CD8-positive, alpha-beta memory T cell (primary cell): ENCODE data around the gene ADAMTS1. TPM values are rescaled to one million over a fixed set of nuclear protein-coding genes. Genes with fewer than 3 reads are reported as not detected.
"Not testable (repeated sequence)": the region's sequence is repeated elsewhere in the genome, so short reads cannot be mapped to it uniquely, and the experiment has no call there.

Source experiments
- CTCF ChIA-PET: fragments of 350-600 bp; sonication (Branson Sonifier 250); formaldehyde crosslinking; loops from one replicate; lab custom pipeline; 2021; ENCODE audit warnings: antibody characterized with exemption; lab: Charles Lee
- POLR2A ChIA-PET: fragments of 350-600 bp; sonication (Branson Sonifier 250); formaldehyde crosslinking; loops from one replicate; lab custom pipeline; 2021; ENCODE audit warnings: antibody characterized with exemption; lab: Charles Lee
- DNase-seq, 5 donors: peaks; one replicate each; pipeline versions ENCODE4 v3.0.0 to v3.0.0-alpha.2; 2020 to 2022; ENCODE audit warnings: mixed read lengths in 1 of 5
- H3K27ac ChIP-seq: one replicate; pipeline ENCODE4 v1.7.0; 2013; ENCODE audit warnings: low read depth, mild to moderate bottlenecking, low read length, moderate library complexity
- H3K27me3 ChIP-seq: 2 replicates; pipeline ENCODE4 v1.7.0; 2013; ENCODE audit warnings: low read length, mild to moderate bottlenecking; ENCODE audit not compliant: insufficient read depth, poor library complexity, severe bottlenecking
- H3K36me3 ChIP-seq: 2 replicates; pipeline ENCODE4 v1.7.0; 2013; ENCODE audit warnings: mild to moderate bottlenecking, low read length, moderate library complexity; ENCODE audit not compliant: insufficient read depth
- H3K4me1 ChIP-seq: 2 replicates; pipeline ENCODE4 v1.7.0; 2013; ENCODE audit warnings: mild to moderate bottlenecking, low read length, moderate library complexity; ENCODE audit not compliant: insufficient read depth
- H3K4me3 ChIP-seq: 2 replicates; pipeline ENCODE4 v1.7.0; 2013; ENCODE audit warnings: mild to moderate bottlenecking, low read length
- H3K9me3 ChIP-seq: 2 replicates; pipeline ENCODE4 v1.7.0; 2013; ENCODE audit warnings: mild to moderate bottlenecking, low read length
- H3K27ac Mint-ChIP-seq, 8 donors: one replicate each; pipeline ENCODE4 v1.8.0; 2020 to 2021; ENCODE audit warnings: mixed read lengths in 8 of 8, mild to moderate bottlenecking in 6 of 8, inconsistent platforms in 3 of 8, moderate library complexity in 3 of 8
- H3K27me3 Mint-ChIP-seq, 2 donors: one replicate each; pipeline ENCODE4 v1.8.0; 2020 to 2021; ENCODE audit warnings: mixed read lengths in 2 of 2, mild to moderate bottlenecking in 1 of 2, moderate library complexity in 1 of 2
- H3K36me3 Mint-ChIP-seq, 3 donors: one replicate each; pipeline ENCODE4 v1.8.0; 2020 to 2021; ENCODE audit warnings: mixed read lengths in 3 of 3, inconsistent platforms in 1 of 3, mild to moderate bottlenecking in 1 of 3
- H3K4me1 Mint-ChIP-seq, 3 donors: one replicate each; pipeline ENCODE4 v1.8.0; 2020 to 2021; ENCODE audit warnings: mixed read lengths in 3 of 3, inconsistent platforms in 1 of 3, mild to moderate bottlenecking in 1 of 3
- H3K4me3 Mint-ChIP-seq, 7 donors: one replicate each; pipeline ENCODE4 v1.8.0; 2020 to 2021; ENCODE audit warnings: mixed read lengths in 7 of 7, mild to moderate bottlenecking in 6 of 7, moderate library complexity in 4 of 7, inconsistent platforms in 2 of 7
- H3K9me3 Mint-ChIP-seq, 5 donors: one replicate each; pipeline ENCODE4 v1.8.0; 2020 to 2022; ENCODE audit warnings: mixed read lengths in 5 of 5, mild to moderate bottlenecking in 3 of 5, moderate library complexity in 2 of 5, inconsistent platforms in 1 of 5
- polyA plus RNA-seq: library from polyadenylated mRNA; unstranded; fragments of 300-500 nt; fragmentation: Illumina TruSeq; gene quantifications from one replicate; pipeline ENCODE4 v1.2.3, GENCODE V29; 2021
- total RNA-seq, 2 experiments: library from RNA; stranded (reverse); gene quantifications; one replicate each; pipeline ENCODE4 v1.2.3, GENCODE V29; 2021

ADAMTS1 gene
- total and polyA plus RNA-seq, 3 experiments from 2014 or later, result 0.87 TPM; not detected in 2

DNA sequence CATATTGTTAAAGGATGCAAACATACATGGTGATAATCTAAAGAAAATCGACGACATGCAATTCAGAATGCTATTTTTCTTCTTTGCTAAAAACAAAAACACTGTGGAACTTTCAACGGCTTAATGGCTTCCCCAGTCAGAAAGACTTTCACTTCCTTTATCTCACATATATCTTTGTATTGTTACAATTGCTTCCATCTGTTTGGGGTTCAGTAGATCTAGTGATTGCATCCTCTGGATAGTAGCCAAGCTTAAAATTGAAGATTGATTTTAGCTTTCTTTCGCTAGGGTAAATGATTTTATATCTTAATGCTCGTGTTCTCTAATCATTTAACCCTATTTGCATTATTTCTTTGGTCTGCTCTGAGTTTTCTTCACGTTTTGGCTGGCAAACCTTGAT is 31.8 kb upstream of the ADAMTS1 start:
- no peaks in the 10 kb centered on the region for H3K4me1 ChIP-seq
- no peaks in the 10 kb centered on the region for H3K36me3 ChIP-seq
- no peaks in the 10 kb centered on the region for H3K27me3 Mint-ChIP-seq
- DNase-seq, result no peak
- ChIA-PET POLR2A (no interaction called here), CTCF (no interaction called here)
- no peaks in the 10 kb centered on the region for H3K9me3 ChIP-seq
- no peak overlapping the region for H3K27ac Mint-ChIP-seq
- no peaks in the 10 kb centered on the region for H3K27me3 ChIP-seq
- no peak overlapping the region for H3K4me3 ChIP-seq
- peaks cover 0 to 5% (median 3%) of the 10 kb centered on the region in 5 donors for H3K9me3 Mint-ChIP-seq
- no peaks in the 10 kb centered on the region for H3K36me3 Mint-ChIP-seq
- no peak overlapping the region for H3K4me3 Mint-ChIP-seq
- H3K27ac ChIP-seq, result no peak overlapping the region
- no peaks in the 10 kb centered on the region for H3K4me1 Mint-ChIP-seq

DNA sequence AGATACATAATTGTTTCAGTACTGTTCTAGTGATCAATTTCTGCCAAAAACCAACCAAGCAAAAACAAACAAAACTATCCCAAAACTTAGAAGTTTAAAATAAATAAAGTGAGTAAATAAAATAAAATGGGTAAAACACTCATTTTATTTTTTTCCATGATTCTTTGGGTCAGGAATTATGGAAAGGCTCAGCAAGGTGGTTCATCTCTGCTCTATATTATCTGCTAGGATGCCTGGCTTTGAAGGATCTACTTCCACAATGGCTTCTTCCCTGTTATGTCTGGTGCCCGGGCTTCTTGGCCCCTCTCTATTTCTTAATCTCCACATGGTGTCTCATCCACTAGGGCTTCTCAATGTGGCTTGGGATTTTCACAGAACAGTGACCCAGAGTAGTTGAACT is 29.1 kb upstream of the ADAMTS1 start:
- H3K4me1 Mint-ChIP-seq, result peaks cover 0 to 5% (median 0%) of the 10 kb centered on the region in 3 donors
- no peaks in the 10 kb centered on the region for H3K27me3 Mint-ChIP-seq
- H3K36me3 ChIP-seq, result no peaks in the 10 kb centered on the region
- no peaks in the 10 kb centered on the region for H3K9me3 ChIP-seq
- H3K4me1 ChIP-seq, result no peaks in the 10 kb centered on the region
- H3K27ac Mint-ChIP-seq, result no peak overlapping the region
- H3K4me3 ChIP-seq, result no peak overlapping the region
- no peak overlapping the region for H3K4me3 Mint-ChIP-seq
- CTCF ChIA-PET, result no interaction called here
- POLR2A ChIA-PET, result no interaction called here
- H3K36me3 Mint-ChIP-seq, result no peaks in the 10 kb centered on the region
- peaks cover 0 to 5% (median 0%) of the 10 kb centered on the region in 5 donors for H3K9me3 Mint-ChIP-seq
- H3K27me3 ChIP-seq, result no peaks in the 10 kb centered on the region
- H3K27ac ChIP-seq, result no peak overlapping the region
- DNase-seq, result no peak

DNA sequence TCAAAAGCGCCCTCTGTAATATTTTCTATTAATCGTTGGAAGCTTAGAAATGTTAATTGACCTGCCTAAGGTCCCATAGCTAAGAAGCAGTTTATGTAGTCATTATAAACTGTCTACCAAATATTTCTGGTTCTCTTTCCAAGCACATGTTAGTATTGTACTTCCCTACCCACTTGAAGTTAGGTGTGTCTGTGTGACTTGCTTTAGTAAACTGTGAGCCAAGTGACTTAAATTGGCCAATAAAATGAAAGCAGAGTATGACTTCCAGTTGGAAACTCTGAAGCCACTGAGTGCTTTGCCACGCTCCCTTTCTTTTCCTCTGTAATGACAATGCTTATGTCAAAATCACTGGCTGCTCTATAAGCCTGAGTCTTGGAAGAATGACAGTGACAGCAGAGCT is 20.6 kb upstream of the ADAMTS1 start:
- POLR2A ChIA-PET, result no interaction called here
- H3K27ac Mint-ChIP-seq, result no peak overlapping the region
- H3K4me3 Mint-ChIP-seq, result no peak overlapping the region
- Histone ChIP-seq H3K27ac (no peak overlapping the region), H3K4me1 (no peaks in the 10 kb centered on the region), H3K36me3 (no peaks in the 10 kb centered on the region), H3K4me3 (no peak overlapping the region), H3K27me3 (no peaks in the 10 kb centered on the region), H3K9me3 (no peaks in the 10 kb centered on the region)
- H3K36me3 Mint-ChIP-seq, result no peaks in the 10 kb centered on the region
- H3K27me3 Mint-ChIP-seq, result no peaks in the 10 kb centered on the region
- no peaks in the 10 kb centered on the region for H3K9me3 Mint-ChIP-seq
- DNase-seq, result no peak
- CTCF ChIA-PET, result interaction anchor here (1.5 kb wide), 1 partner anchor 71 kb away, joined by 3 read pairs; no protein-coding TSS in a partner anchor
- peaks cover 0 to 5% (median 0%) of the 10 kb centered on the region in 3 donors for H3K4me1 Mint-ChIP-seq

DNA sequence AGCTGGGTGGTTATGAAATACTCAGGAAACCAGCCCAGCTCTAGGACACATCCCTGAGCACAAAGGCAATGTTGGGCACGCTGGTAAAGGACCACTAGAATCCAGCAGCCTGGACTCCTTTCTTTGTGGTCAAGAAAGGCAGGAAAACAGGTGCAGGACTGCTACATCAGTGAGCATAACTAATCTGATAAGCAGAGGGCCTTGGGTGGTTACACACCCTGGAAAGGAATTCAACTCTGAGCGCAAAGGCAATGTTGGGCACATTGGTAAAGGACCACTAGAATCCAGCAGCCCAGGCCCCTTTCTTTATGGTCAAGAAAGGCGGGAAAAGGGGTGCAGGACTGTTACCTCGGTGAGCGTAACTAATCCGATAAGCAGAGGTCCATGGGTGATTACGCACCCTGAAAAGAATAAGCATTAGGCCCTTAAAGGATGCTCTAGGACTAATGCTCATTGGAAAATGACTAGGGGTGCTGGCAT is 11.7 kb upstream of the ADAMTS1 start:
- H3K27ac Mint-ChIP-seq, DNase-seq, H3K4me3 ChIP-seq, H3K4me3 Mint-ChIP-seq, H3K27me3 Mint-ChIP-seq, H3K27ac ChIP-seq, H3K4me1 Mint-ChIP-seq, H3K27me3 ChIP-seq, H3K4me1 ChIP-seq, H3K9me3 Mint-ChIP-seq, CTCF ChIA-PET, H3K36me3 Mint-ChIP-seq, H3K9me3 ChIP-seq, H3K36me3 ChIP-seq, POLR2A ChIA-PET: not testable (repeated sequence)

DNA sequence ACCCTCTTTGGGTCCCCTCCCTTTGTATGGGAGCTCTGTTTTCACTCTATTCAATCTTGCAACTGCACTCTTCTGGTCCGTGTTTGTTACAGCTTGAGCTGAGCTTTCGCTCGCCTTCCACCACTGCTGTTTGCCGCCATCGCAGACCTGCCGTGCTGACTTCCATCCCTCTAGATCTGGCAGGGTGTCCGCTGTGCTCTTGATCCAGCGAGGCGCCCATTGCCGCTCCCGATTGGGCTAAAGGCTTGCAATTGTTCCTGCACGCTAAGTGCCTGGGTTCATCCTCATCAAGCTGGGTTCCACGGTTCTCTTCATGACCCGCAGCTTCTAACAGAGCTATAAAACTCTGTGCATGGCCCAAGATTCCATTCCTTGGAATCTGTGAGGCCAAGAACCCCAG is 9.5 kb upstream of the ADAMTS1 start:
- H3K27me3 ChIP-seq, H3K9me3 ChIP-seq, H3K4me1 ChIP-seq, POLR2A ChIA-PET, H3K27ac ChIP-seq, H3K9me3 Mint-ChIP-seq, H3K4me3 Mint-ChIP-seq, H3K27ac Mint-ChIP-seq, DNase-seq, H3K4me1 Mint-ChIP-seq, CTCF ChIA-PET, H3K4me3 ChIP-seq, H3K36me3 ChIP-seq, H3K36me3 Mint-ChIP-seq: not testable (repeated sequence)
- H3K27me3 Mint-ChIP-seq, result peaks cover 6 to 12% of the 10 kb centered on the region in 2 donors

DNA sequence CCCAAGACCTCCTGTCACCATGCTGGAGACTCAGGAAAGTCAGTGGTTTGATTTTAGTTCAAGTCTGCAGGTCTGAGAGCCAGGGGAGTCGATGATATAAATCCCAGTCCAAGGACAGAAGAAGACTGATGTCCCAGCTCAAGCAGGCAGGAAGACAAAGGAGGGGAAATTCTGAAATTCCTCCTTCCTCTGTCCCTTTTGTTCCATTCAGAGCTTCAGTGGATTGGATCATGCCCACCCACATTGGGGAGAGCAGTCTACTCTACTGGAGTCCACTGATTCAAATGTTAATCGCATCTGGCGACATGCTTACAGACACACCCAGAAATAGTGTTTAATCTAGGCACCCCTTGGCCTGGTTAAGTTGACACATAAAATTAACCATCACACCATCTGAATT is 7.2 kb upstream of the ADAMTS1 start:
- ChIA-PET POLR2A (no interaction called here), CTCF (no interaction called here)
- no peaks in the 10 kb centered on the region for H3K36me3 Mint-ChIP-seq
- H3K4me3 ChIP-seq, result no peak overlapping the region
- H3K9me3 Mint-ChIP-seq, result no peaks in the 10 kb centered on the region
- no peak overlapping the region for H3K27ac Mint-ChIP-seq
- H3K9me3 ChIP-seq, result no peaks in the 10 kb centered on the region
- H3K4me1 Mint-ChIP-seq, result peaks cover under 1 to 2% (median 1%) of the 10 kb centered on the region in 3 donors
- no peak overlapping the region for H3K4me3 Mint-ChIP-seq
- H3K27ac ChIP-seq, result no peak overlapping the region
- DNase-seq, result no peak
- peaks cover 6 to 31% of the 10 kb centered on the region in 2 donors for H3K27me3 Mint-ChIP-seq
- no peaks in the 10 kb centered on the region for H3K36me3 ChIP-seq
- no peaks in the 10 kb centered on the region for H3K27me3 ChIP-seq
- H3K4me1 ChIP-seq, result no peaks in the 10 kb centered on the region

DNA sequence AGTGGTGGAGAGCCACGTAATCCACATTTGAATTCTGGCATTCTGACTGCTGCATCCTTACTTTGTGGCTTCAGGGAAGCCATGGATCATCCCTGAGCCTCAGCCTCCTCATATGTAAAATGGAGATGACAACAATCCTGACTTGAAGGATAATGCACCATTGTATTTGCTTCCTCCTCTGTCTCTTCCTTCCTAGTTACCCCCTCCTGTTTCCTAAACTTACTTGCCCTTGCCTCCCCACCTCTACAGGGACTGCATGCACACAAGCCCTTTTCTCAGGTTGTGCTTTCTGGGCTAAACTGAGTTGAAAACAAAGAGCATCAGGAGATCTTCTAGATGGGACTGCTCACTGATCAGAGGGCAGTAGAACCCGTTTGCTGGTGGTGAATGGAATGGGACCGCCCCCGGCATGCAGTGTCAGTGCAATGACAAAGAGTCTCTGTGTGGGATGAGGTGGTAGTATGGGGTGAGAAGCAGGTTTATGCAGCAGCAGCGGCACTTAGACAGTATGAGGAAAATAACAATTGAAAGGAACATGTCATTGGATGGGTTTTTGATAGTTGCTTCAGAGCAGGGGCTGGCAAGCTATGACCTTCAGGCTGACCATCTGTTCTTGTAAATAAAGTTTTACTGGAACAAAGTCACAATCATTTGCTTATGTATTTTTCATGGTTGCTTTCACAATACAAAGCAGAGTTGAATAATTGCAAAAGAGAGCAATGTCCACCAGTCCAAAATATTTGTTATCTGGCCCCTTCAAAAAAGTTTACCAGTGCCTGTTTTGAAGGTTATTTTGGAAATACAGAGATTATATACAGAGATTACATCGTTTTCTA is 6.1 kb upstream of the ADAMTS1 start:
- CTCF ChIA-PET, result no interaction called here
- peaks cover 6% of the 10 kb centered on the region for H3K4me1 ChIP-seq
- DNase-seq, result no peak
- no peak overlapping the region for H3K4me3 ChIP-seq
- Mint-ChIP-seq H3K36me3 (no peaks in the 10 kb centered on the region), H3K27ac (no peak overlapping the region), H3K9me3 (no peaks in the 10 kb centered on the region), H3K4me3 (no peak overlapping the region), H3K27me3 (peaks cover 15 to 41% of the 10 kb centered on the region in 2 donors), H3K4me1 (peaks cover 11 to 13% (median 11%) of the 10 kb centered on the region in 3 donors)
- H3K36me3 ChIP-seq, result no peaks in the 10 kb centered on the region
- POLR2A ChIA-PET, result no interaction called here
- H3K27me3 ChIP-seq, result peaks cover 7% of the 10 kb centered on the region
- no peaks in the 10 kb centered on the region for H3K9me3 ChIP-seq
- no peak overlapping the region for H3K27ac ChIP-seq

DNA sequence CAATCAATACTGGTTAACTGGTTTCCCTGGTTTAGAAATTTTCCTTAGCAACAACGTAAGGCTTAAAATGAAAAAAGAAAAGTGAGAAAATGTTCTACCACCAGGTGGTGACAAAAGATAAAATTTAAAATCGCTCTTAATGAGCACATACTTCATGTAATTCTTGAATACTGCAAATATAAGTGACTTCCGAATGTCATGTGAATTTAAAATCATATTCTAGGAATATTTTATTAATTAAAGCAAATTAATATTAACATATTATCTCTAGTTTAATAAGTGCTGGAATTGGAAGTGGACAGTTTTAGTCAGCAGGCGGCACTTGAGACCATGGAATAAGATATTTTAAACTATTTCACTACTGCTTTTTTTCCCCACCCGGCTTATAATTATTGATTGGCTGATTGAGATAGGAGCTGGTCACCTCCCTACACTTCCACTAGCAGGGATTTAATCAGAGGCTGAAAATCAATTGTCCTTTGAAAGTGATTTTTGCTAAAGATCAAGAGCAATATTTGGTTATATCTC is 5.0 kb upstream of the ADAMTS1 start:
- Histone ChIP-seq H3K4me3 (no peak overlapping the region), H3K4me1 (peaks cover 15% of the 10 kb centered on the region), H3K27me3 (peaks cover 10% of the 10 kb centered on the region), H3K9me3 (no peaks in the 10 kb centered on the region), H3K36me3 (no peaks in the 10 kb centered on the region), H3K27ac (no peak overlapping the region)
- Mint-ChIP-seq H3K27ac (no peak overlapping the region), H3K9me3 (no peaks in the 10 kb centered on the region), H3K4me1 (peaks cover 19 to 23% (median 20%) of the 10 kb centered on the region in 3 donors), H3K27me3 (peaks cover 19 to 51% of the 10 kb centered on the region in 2 donors), H3K36me3 (no peaks in the 10 kb centered on the region), H3K4me3 (no peak overlapping the region)
- CTCF ChIA-PET, result no interaction called here
- DNase-seq, result no peak
- POLR2A ChIA-PET, result no interaction called here
